NT2/D1 (cell line): ENCODE measurements around the gene FETUB.

Source experiments
- SUZ12 ChIP-seq: IDR thresholded peaks from 2 replicates; pipeline ENCODE4 v1.6.1; 2011; ENCODE audit not compliant: insufficient read length, insufficient read depth; ENCODE audit errors: extremely low read depth
- YY1 ChIP-seq: IDR thresholded peaks from 2 replicates; pipeline ENCODE4 v1.6.1; 2011; ENCODE audit not compliant: insufficient read length, insufficient read depth
- ZNF274 ChIP-seq: IDR thresholded peaks from 2 replicates; pipeline ENCODE4 v1.6.1; 2011; ENCODE audit warnings: mild to moderate bottlenecking, low read depth, low read length

DNA sequence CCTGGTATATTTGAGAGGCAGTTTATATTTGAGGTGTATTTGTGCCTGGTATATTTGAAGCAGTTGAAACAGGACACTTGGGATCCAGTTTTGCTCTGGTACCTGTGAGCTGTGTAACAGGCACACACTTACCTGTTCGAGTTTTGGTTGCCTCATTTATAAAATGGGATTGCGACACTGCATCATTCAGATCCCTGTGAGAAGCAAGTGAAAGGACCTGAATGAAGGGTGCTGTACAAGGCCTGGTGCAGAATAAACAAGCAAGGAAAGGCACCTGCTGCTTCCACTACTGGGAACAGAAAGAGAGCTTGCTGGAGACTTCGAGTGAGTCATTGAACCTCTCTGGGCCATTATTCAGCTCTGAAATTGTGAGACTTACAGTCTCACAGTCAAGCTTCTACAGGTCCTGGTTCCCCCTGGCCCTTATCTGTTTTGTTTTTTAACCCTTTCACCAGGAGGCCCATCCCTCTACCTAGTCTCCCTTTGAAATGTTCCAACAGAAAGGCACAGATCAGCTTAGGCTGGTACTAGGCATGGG lies 11.5 kb downstream of the FETUB start:
- TF ChIP-seq SUZ12 (no peak), ZNF274 (no peak), YY1 (no peak)
